Gastroesophageal sphincter (tissue), 4 donors: ENCODE data around the gene PTPRJ. TPM values are rescaled to one million over a fixed set of nuclear protein-coding genes. Genes with fewer than 3 reads are reported as not detected.

Source experiments
- ATAC-seq: fragments of 150-250 bp; one replicate; pipeline ENCODE4 v1.9.1; 2016; ENCODE audit warnings: mild to moderate bottlenecking, moderate library complexity
- H3K27ac ChIP-seq, 4 donors: fragments of 200-600 bp; sonication (generic) in 3 of 4; 1 replicate in 3 of 4; 2 replicates in 1 of 4; pipeline ENCODE4 v1.5.1; 2016 to 2019
- H3K27me3 ChIP-seq: fragments of 200-600 bp; sonication (generic); one replicate; pipeline ENCODE4 v1.5.1; 2019
- H3K36me3 ChIP-seq, 2 donors: fragments of 200-600 bp; sonication (generic); one replicate each; pipeline ENCODE4 v1.5.1; 2019; ENCODE audit warnings: control low read depth in 1 of 2
- H3K4me1 ChIP-seq, 3 donors: fragments of 200-600 bp; sonication (generic); 1 replicate in 2 of 3; 2 replicates in 1 of 3; pipeline ENCODE4 v1.5.1; 2016 to 2019; ENCODE audit warnings: control low read depth in 2 of 3
- H3K4me3 ChIP-seq, 2 donors: fragments of 200-600 bp; sonication (generic); one replicate each; pipeline ENCODE4 v1.5.1; 2019; ENCODE audit warnings: mild to moderate bottlenecking in 1 of 2, moderate library complexity in 1 of 2
- H3K9me3 ChIP-seq, 3 donors: fragments of 200-600 bp; sonication (generic); one replicate each; pipeline ENCODE4 v1.5.1; 2017 to 2019; ENCODE audit warnings: control low read depth in 2 of 3
- CTCF ChIP-seq, 4 experiments: fragments of 200-600 bp in 2 of 4; fragments of 450-650 bp in 2 of 4; sonication (generic) in 1 of 4; IDR thresholded peaks; one replicate each; pipeline ENCODE4 v1.5.1; 2017 to 2019; ENCODE audit warnings: antibody characterized with exemption in 4 of 4, mild to moderate bottlenecking in 2 of 4, moderate library complexity in 2 of 4
- EP300 ChIP-seq: sonication (generic); formaldehyde crosslinking; IDR thresholded peaks from one replicate; pipeline ENCODE4 v1.6.1; 2017; ENCODE audit warnings: antibody characterized with exemption, mild to moderate bottlenecking
- POLR2A ChIP-seq, 2 donors: fragments of 450-650 bp; IDR thresholded peaks; one replicate each; pipeline ENCODE4 v1.6.1; 2017; ENCODE audit warnings: antibody characterized with exemption in 2 of 2, mild to moderate bottlenecking in 2 of 2, moderate library complexity in 1 of 2
- POLR2AphosphoS5 ChIP-seq: sonication (generic); formaldehyde crosslinking; IDR thresholded peaks from one replicate; pipeline ENCODE4 v1.6.1; 2017; ENCODE audit warnings: antibody characterized with exemption
- WGBS, 2 donors: methylation state at CpG; one replicate each; pipeline ENCODE4 v1.1.5; 2018; ENCODE audit warnings: low coverage in 1 of 2; 5-methylcytosine and 5-hydroxymethylcytosine counted together
- total RNA-seq, 4 donors: library from RNA; depleted of rRNA; stranded (reverse); fragments of >200 nt; gene quantifications; one replicate each; pipeline ENCODE4 v1.1.0, GENCODE V29; 2016

Gene PTPRJ
- total RNA-seq, 4 donors from 2014 or later = 5.4 to 13.5 (median 10.5) TPM

- Histone ChIP-seq H3K27me3 (no peaks in the 10 kb centered on the region), H3K4me3 (no peak overlapping the region), H3K4me1 (no peaks in the 10 kb centered on the region), H3K27ac (no peak overlapping the region), H3K36me3 (no peaks in the 10 kb centered on the region), H3K9me3 (no peaks in the 10 kb centered on the region)
- no peak for ATAC-seq
- TF ChIP-seq EP300 = no peak
- TF ChIP-seq POLR2AphosphoS5 = no peak
- WGBS, 2 donors = 74 to 88% methylated on average over 3 of the region's 3 CpGs
Measured at GRCh38 chr11:48074425-48075181, 94.2 kb downstream of the PTPRJ start.

- TF ChIP-seq POLR2A (IDR thresholded peaks at IDR 0.05) = no peak
- TF ChIP-seq POLR2AphosphoS5 = no peak
- no peak for TF ChIP-seq EP300
- no peak for TF ChIP-seq CTCF (IDR thresholded peaks at IDR 0.05)
- WGBS, 2 donors = 94 to 99% methylated on average over 5 to 7 of the region's 7 CpGs
- H3K4me3 ChIP-seq = no peak overlapping the region
- ATAC-seq = no peak
- no peaks in the 10 kb centered on the region for H3K36me3 ChIP-seq
- no peak overlapping the region for H3K27ac ChIP-seq
- no peaks in the 10 kb centered on the region for H3K9me3 ChIP-seq
- H3K27me3 ChIP-seq = no peaks in the 10 kb centered on the region
- H3K4me1 ChIP-seq = peaks cover 0 to 3% (median 0%) of the 10 kb centered on the region in 3 donors
Measured at GRCh38 chr11:48075637-48076036, 95.3 kb downstream of the PTPRJ start.

- WGBS, 2 donors = 88 to 100% methylated on average over 1 to 2 of the region's 6 CpGs
- H3K4me1 ChIP-seq = peaks cover 0 to 18% (median 0%) of the 10 kb centered on the region in 3 donors
- H3K9me3 ChIP-seq = no peaks in the 10 kb centered on the region
- H3K36me3 ChIP-seq = no peaks in the 10 kb centered on the region
- ATAC-seq = no peak
- no peak overlapping the region for H3K4me3 ChIP-seq
- H3K27ac ChIP-seq = no peak overlapping the region
- TF ChIP-seq EP300 = no peak
- no peak for TF ChIP-seq CTCF (IDR thresholded peaks at IDR 0.05)
- H3K27me3 ChIP-seq = no peaks in the 10 kb centered on the region
Measured at GRCh38 chr11:48077251-48077650, 96.9 kb downstream of the PTPRJ start.

- Histone ChIP-seq H3K4me1 (peaks cover 0 to 18% (median 0%) of the 10 kb centered on the region in 3 donors), H3K9me3 (no peaks in the 10 kb centered on the region), H3K36me3 (no peaks in the 10 kb centered on the region), H3K4me3 (no peak overlapping the region), H3K27me3 (no peaks in the 10 kb centered on the region), H3K27ac (no peak overlapping the region)
- WGBS, 2 donors = 100% methylated on average over 1 of the region's 1 CpG; no CpG with 5 or more reads in 1 of the 2 donors
- no peak for ATAC-seq
- TF ChIP-seq CTCF (IDR thresholded peaks at IDR 0.05) (no peak), POLR2AphosphoS5 (no peak), EP300 (no peak), POLR2A (IDR thresholded peaks at IDR 0.05) (no peak)
Measured at GRCh38 chr11:48078689-48079088, 98.3 kb downstream of the PTPRJ start.

GRCh38 chr11:48079596-48079995, 99.2 kb downstream of the PTPRJ start:
- no peak overlapping the region for H3K4me3 ChIP-seq
- WGBS, 2 donors = 81 to 100% methylated on average over 1 to 5 of the region's 6 CpGs

GRCh38 chr11:48080301-48080861, 100.0 kb downstream of the PTPRJ start:
- H3K9me3 ChIP-seq = no peaks in the 10 kb centered on the region
- no peak for ATAC-seq
- peaks cover 0 to 18% (median 0%) of the 10 kb centered on the region in 3 donors for H3K4me1 ChIP-seq
- H3K27ac ChIP-seq = no peak overlapping the region
- no peak overlapping the region for H3K4me3 ChIP-seq
- 86 to 94% methylated on average over 2 to 6 of the region's 6 CpGs for WGBS, 2 donors
- H3K36me3 ChIP-seq = no peaks in the 10 kb centered on the region
- no peak for TF ChIP-seq EP300
- TF ChIP-seq POLR2A (IDR thresholded peaks at IDR 0.05) = no peak
- TF ChIP-seq POLR2AphosphoS5 = no peak
- no peak for TF ChIP-seq CTCF (IDR thresholded peaks at IDR 0.05)
- H3K27me3 ChIP-seq = no peaks in the 10 kb centered on the region

More at GRCh38 chr11:48079596-48079995, 99.2 kb downstream of the PTPRJ start:
- ATAC-seq = no peak
- peaks cover 0 to 18% (median 0%) of the 10 kb centered on the region in 3 donors for H3K4me1 ChIP-seq
- H3K27ac ChIP-seq = no peak overlapping the region
- no peaks in the 10 kb centered on the region for H3K36me3 ChIP-seq
- TF ChIP-seq EP300 = no peak
- H3K27me3 ChIP-seq = no peaks in the 10 kb centered on the region
- H3K9me3 ChIP-seq = no peaks in the 10 kb centered on the region
